MCF 10A (cell line): ENCODE results near the gene ARFGAP1. TPM values are rescaled to one million over a fixed set of nuclear protein-coding genes. Genes with fewer than 3 reads are reported as not detected.

Source experiments
- Bru-seq: library from RNA; stranded (reverse); fragments of 400-500 nt; gene quantifications from one replicate; lab custom pipeline; 2021; lab: Mats Ljungman, UMichigan
- BruChase-seq, 2 experiments: library from RNA; stranded (reverse); fragments of 400-500 nt; gene quantifications; one replicate each; lab custom pipeline; 2021; lab: Mats Ljungman, UMichigan
- BruUV-seq: library from RNA; stranded (reverse); fragments of 400-500 nt; replicated peaks from 2 replicates; lab custom pipeline; 2021; lab: Mats Ljungman, UMichigan
- CTCF ChIA-PET: fragments of 300-600 bp; sonication (Branson Sonifier 250); formaldehyde crosslinking; extraction: SDS; loops from one replicate; lab custom pipeline; 2021; ENCODE audit warnings: antibody characterized with exemption, inconsistent platforms; lab: Yijun Ruan, JAX
- POLR2A ChIA-PET: fragments of 300-600, 350-650 bp; sonication (Branson Sonifier 250); formaldehyde crosslinking; extraction: SDS; loops from one replicate; lab custom pipeline; 2020; ENCODE audit warnings: antibody characterized with exemption, inconsistent platforms; lab: Yijun Ruan, JAX
- DNase-seq: peaks from one replicate; pipeline ENCODE4 v3.0.0-alpha.2; 2018; ENCODE audit not compliant: unreplicated experiment
- H3K27ac Mint-ChIP-seq: one replicate; pipeline ENCODE4 v1.8.0; 2022; ENCODE audit warnings: mild to moderate bottlenecking, low read depth, mixed read lengths; ENCODE audit not compliant: unreplicated experiment
- H3K27me3 Mint-ChIP-seq: one replicate; pipeline ENCODE4 v1.8.0; 2022; ENCODE audit warnings: mixed read lengths; ENCODE audit not compliant: insufficient read depth, unreplicated experiment
- H3K36me3 Mint-ChIP-seq: one replicate; pipeline ENCODE4 v1.8.0; 2022; ENCODE audit warnings: mild to moderate bottlenecking, moderate library complexity, mixed read lengths; ENCODE audit not compliant: insufficient read depth, unreplicated experiment
- H3K4me1 Mint-ChIP-seq: one replicate; pipeline ENCODE4 v1.8.0; 2022; ENCODE audit warnings: mixed read lengths; ENCODE audit not compliant: insufficient read depth, unreplicated experiment
- H3K4me3 Mint-ChIP-seq: one replicate; pipeline ENCODE4 v1.8.0; 2022; ENCODE audit warnings: mild to moderate bottlenecking, moderate library complexity, mixed read lengths; ENCODE audit not compliant: unreplicated experiment
- H3K9me3 Mint-ChIP-seq: one replicate; pipeline ENCODE4 v1.8.0; 2022; ENCODE audit warnings: mixed read lengths; ENCODE audit not compliant: unreplicated experiment
- CTCF ChIP-seq: fragments of 200-600 bp; IDR thresholded peaks from one replicate; pipeline ENCODE4 v1.8.0; 2022; ENCODE audit warnings: antibody characterized with exemption, mild to moderate bottlenecking; ENCODE audit not compliant: unreplicated experiment
- intact Hi-C: fragments of 100-400 bp; cut with micrococcal nuclease; formaldehyde crosslinking; loops from 2 replicates; pipeline ENCODE4 v1.14.1; 2022
- long read RNA-seq: library from polyadenylated mRNA; stranded (forward); transcript quantifications from one replicate; pipeline ENCODE4 v2.0.0, GENCODE V29; 2022
- total RNA-seq: library from RNA; stranded (reverse); gene quantifications from 2 replicates; pipeline ENCODE4 v1.2.3, GENCODE V29; 2022

The ARFGAP1 gene
- total RNA-seq (93.6 and 97.2 TPM in 2 replicates), Bru-seq, nascent RNA (percentile 70 among the genes with signal in this experiment), BruChase-seq, experiment 1, labeled RNA remaining after a 6-hour chase (percentile 85 among the genes with signal in this experiment), BruChase-seq, experiment 2, labeled RNA remaining after a 2-hour chase (percentile 85 among the genes with signal in this experiment)
- long read RNA-seq, transcript ARFGAP1-203 (13 exons, 3,281 nt): major isoform, 23 of 50 reads
- long read RNA-seq, partial matches to known transcripts: 1 of 50 reads
- long read RNA-seq, other reads (novel, unspliced or antisense): 23 of 50 reads

- H3K36me3 Mint-ChIP-seq: peaks cover 23% of the 10 kb centered on the region
Observed at GRCh38 chr20:63272105-63273058, at the start of gene ARFGAP1. ARFGAP1 (plus strand) TSS chr20:63272813; CDS start chr20:63275581, 2,768 bp downstream.

GRCh38 chr20:63223121-63223825 is 49.3 kb upstream of the ARFGAP1 start:
- TF ChIP-seq CTCF: peak; percentile 83
- intact Hi-C loops: loop anchor here (2.0 kb wide), 1 partner anchor 158 kb away; no protein-coding TSS in a partner anchor
- CTCF ChIA-PET: interaction anchor here (0.6 to 4.9 kb wide), 72 partner anchors 11 to 570 kb away, joined by 3 to 115 read pairs (median 5); partner anchors contain the start of genes ARFGAP1, BIRC7, NKAIN4 and YTHDF1
- Mint-ChIP-seq H3K9me3 (no peaks in the 10 kb centered on the region), H3K4me3 (no peak overlapping the region), H3K4me1 (peaks cover 9% of the 10 kb centered on the region), H3K27ac (no peak overlapping the region), H3K36me3 (no peaks in the 10 kb centered on the region), H3K27me3 (peaks cover 17% of the 10 kb centered on the region)
- DNase-seq: peak; percentile 57
- POLR2A ChIA-PET: interaction anchor here (0.6 to 3.3 kb wide), 6 partner anchors 8 to 350 kb away, joined by 3 to 14 read pairs (median 3); no protein-coding TSS in a partner anchor
- no TSS peak for BruUV-seq

More at GRCh38 chr20:63272105-63273058, at the start of gene ARFGAP1:
- DNase-seq: peak; percentile 81
- BruUV-seq: no TSS peak
- intact Hi-C loops: no loop called here
- H3K9me3 Mint-ChIP-seq: no peaks in the 10 kb centered on the region
- CTCF ChIA-PET: interaction anchor here (0.7 to 7.2 kb wide), 4 partner anchors 16 to 49 kb away, joined by 3 to 60 read pairs (median 3); no protein-coding TSS in a partner anchor
- no peak for TF ChIP-seq CTCF
- peak within 1 kb of the TSS; percentile 90 for H3K27ac Mint-ChIP-seq
- peak within 1 kb of the TSS; percentile 76 for H3K4me3 Mint-ChIP-seq
- H3K4me1 Mint-ChIP-seq: peaks cover 13% of the 10 kb centered on the region
- H3K27me3 Mint-ChIP-seq: no peaks in the 10 kb centered on the region
- POLR2A ChIA-PET: interaction anchor here (0.5 to 3.3 kb wide), 16 partner anchors 10 to 807 kb away, joined by 3 to 20 read pairs (median 4); partner anchors contain the start of genes OPRL1, RGS19, RTEL1 and TPD52L2

GRCh38 chr20:63223826-63224207 is 48.8 kb upstream of the ARFGAP1 start:
- no TSS peak for BruUV-seq
- intact Hi-C loops: loop anchor here (2.0 kb wide), 1 partner anchor 157 kb away; no protein-coding TSS in a partner anchor

More at GRCh38 chr20:63223826-63224207, 48.8 kb upstream of the ARFGAP1 start:
- no peaks in the 10 kb centered on the region for H3K36me3 Mint-ChIP-seq
- H3K4me1 Mint-ChIP-seq: peaks cover 9% of the 10 kb centered on the region
- no peak for TF ChIP-seq CTCF
- H3K27ac Mint-ChIP-seq: no peak overlapping the region
- no peaks in the 10 kb centered on the region for H3K9me3 Mint-ChIP-seq
- POLR2A ChIA-PET: interaction anchor here (0.7 to 3.3 kb wide), 6 partner anchors 9 to 351 kb away, joined by 3 to 14 read pairs (median 4); no protein-coding TSS in a partner anchor
- CTCF ChIA-PET: interaction anchor here (0.6 to 4.9 kb wide), 70 partner anchors 11 to 571 kb away, joined by 3 to 115 read pairs (median 5); partner anchors contain the start of genes ARFGAP1, BIRC7, NKAIN4 and PPDPF
- H3K4me3 Mint-ChIP-seq: no peak overlapping the region
- peaks cover 19% of the 10 kb centered on the region for H3K27me3 Mint-ChIP-seq
- DNase-seq: no peak
